Measurements from ENCODE around the gene LMBR1L.

Gene LMBR1L

DNA sequence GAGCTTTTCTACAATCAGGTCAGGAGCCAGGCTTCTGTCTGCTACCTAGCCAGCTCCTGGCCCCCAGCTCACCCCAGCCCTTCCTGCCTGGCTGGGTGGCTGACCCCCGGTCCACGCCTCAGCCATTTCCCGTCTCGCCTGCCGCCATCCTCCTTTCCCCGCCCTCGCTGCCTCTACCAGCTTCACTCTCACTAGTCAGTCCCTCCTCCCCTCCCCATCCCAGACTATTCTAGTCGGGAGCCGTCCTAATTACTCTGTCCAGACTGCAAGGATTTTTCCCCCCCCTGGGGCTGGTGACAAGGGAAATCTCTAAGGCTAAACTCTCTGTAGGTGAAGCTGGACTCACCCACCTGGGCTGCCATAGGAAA is 16.9 kb downstream of the LMBR1L start:
- H3K4ac ChIP-seq (ENCODE audit: low read depth in 1 of 2, low read length in 2 of 2) = no peak overlapping the region
- peak overlapping the region; percentile 16 to 53 for H3K4me3 ChIP-seq (ENCODE audit: insufficient read depth in 1 of 2, low read depth in 1 of 2, low read length in 2 of 2)
- no peak overlapping the region for H3K27ac ChIP-seq (ENCODE audit: low read length, poor library complexity, severe bottlenecking)
- no peak overlapping the region for H2BK5ac ChIP-seq (ENCODE audit: low read depth, low read length, poor library complexity, severe bottlenecking)
- H3K4me1 ChIP-seq (ENCODE audit: control insufficient read depth, insufficient read depth, low read depth, low read length) = peaks cover 33% of the 10 kb centered on the region
- H3K36me3 ChIP-seq (ENCODE audit: control insufficient read depth in 1 of 2, insufficient read depth in 2 of 2, low read depth in 1 of 2, low read length in 2 of 2) = peaks cover 17 to 24% of the 10 kb centered on the region in 2 experiments
- H3K23ac ChIP-seq (ENCODE audit: low read length in 2 of 2) = peak overlapping the region in 1 of 2 experiments; percentile 32
- no peaks in the 10 kb centered on the region for H3K9me3 ChIP-seq (ENCODE audit: control insufficient read depth, low read length)
- no peak overlapping the region for H3K18ac ChIP-seq (ENCODE audit: low read depth in 1 of 2, low read length in 2 of 2)
- peaks cover 66 to 70% of the 10 kb centered on the region in 2 experiments for H3K27me3 ChIP-seq (ENCODE audit: control insufficient read depth in 1 of 2, insufficient read depth in 1 of 2, low read length in 2 of 2)
- H2AK5ac ChIP-seq (ENCODE audit: low read length, severe bottlenecking) = no peak overlapping the region
- H2BK120ac ChIP-seq (ENCODE audit: low read depth, low read length) = no peak overlapping the region
- WGBS = 6% methylated on average over 9 of the region's 9 CpGs
- no peak overlapping the region for H2BK15ac ChIP-seq (ENCODE audit: low read depth, poor library complexity, severe bottlenecking)
- no peak overlapping the region for H2BK12ac ChIP-seq (ENCODE audit: low read length in 2 of 2)
- H2AFZ ChIP-seq (ENCODE audit: low read depth, low read length) = no peak overlapping the region
- no peak overlapping the region for H4K8ac ChIP-seq (ENCODE audit: low read length)
- no peak overlapping the region for H3K9ac ChIP-seq (ENCODE audit: low read length)
- DNase-seq = no peak
- H4K91ac ChIP-seq (ENCODE audit: low read length) = no peak overlapping the region
- no peaks in the 10 kb centered on the region for H3K79me1 ChIP-seq (replicated peaks; ENCODE audit: low read length, poor library complexity, severe bottlenecking)
- no peak overlapping the region for H3K14ac ChIP-seq (ENCODE audit: low read length in 2 of 2)
- peak overlapping the region; percentile 60 for H3K4me2 ChIP-seq (ENCODE audit: low read length, poor library complexity, severe bottlenecking)

DNA sequence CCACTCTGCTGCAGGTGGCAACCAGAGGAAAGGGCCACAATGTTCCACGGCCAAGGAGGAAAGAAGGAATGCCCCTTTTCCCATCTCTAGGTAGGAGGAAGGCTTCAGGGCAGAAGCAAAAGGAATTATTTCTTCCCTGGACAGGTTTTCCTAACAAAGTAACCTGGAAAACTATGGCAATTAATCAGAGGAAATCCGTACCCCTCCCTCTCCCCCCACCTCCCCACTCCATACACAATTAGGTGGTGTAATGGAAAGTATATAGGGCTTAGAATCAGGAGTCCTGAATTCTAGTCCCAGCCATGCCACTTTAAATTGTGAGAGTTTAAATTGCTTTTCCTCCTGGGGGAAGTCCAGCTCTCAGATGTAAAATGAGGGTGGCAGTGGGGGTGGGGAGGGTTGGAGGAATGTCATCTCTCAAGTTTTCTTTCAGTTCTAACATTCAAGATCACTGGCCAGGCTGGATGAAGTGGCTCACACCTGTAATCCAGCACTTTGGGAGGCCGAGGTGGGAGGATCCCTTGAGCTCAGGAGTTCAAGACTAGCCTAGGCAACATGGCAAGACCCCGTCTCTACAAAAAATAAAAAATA is 17.7 kb downstream of the LMBR1L start:
- H3K4me3 ChIP-seq (ENCODE audit: insufficient read depth in 1 of 2, low read depth in 1 of 2, low read length in 2 of 2) = no peak overlapping the region
- peaks cover 13 to 16% of the 10 kb centered on the region in 2 experiments for H3K36me3 ChIP-seq (ENCODE audit: control insufficient read depth in 1 of 2, insufficient read depth in 2 of 2, low read depth in 1 of 2, low read length in 2 of 2)
- H3K18ac ChIP-seq (ENCODE audit: low read depth in 1 of 2, low read length in 2 of 2) = no peak overlapping the region
- H2BK15ac ChIP-seq (ENCODE audit: low read depth, poor library complexity, severe bottlenecking) = no peak overlapping the region
- H3K9ac ChIP-seq (ENCODE audit: low read length) = no peak overlapping the region
- no peaks in the 10 kb centered on the region for H3K79me1 ChIP-seq (replicated peaks; ENCODE audit: low read length, poor library complexity, severe bottlenecking)
- no peak overlapping the region for H3K4ac ChIP-seq (ENCODE audit: low read depth in 1 of 2, low read length in 2 of 2)
- H3K4me1 ChIP-seq (ENCODE audit: control insufficient read depth, insufficient read depth, low read depth, low read length) = peaks cover 38% of the 10 kb centered on the region
- H2AK5ac ChIP-seq (ENCODE audit: low read length, severe bottlenecking) = no peak overlapping the region
- H3K23ac ChIP-seq (ENCODE audit: low read length in 2 of 2) = no peak overlapping the region
- H2BK120ac ChIP-seq (ENCODE audit: low read depth, low read length) = no peak overlapping the region
- H3K14ac ChIP-seq (ENCODE audit: low read length in 2 of 2) = no peak overlapping the region
- H2AFZ ChIP-seq (ENCODE audit: low read depth, low read length) = no peak overlapping the region
- H4K8ac ChIP-seq (ENCODE audit: low read length) = no peak overlapping the region
- H2BK12ac ChIP-seq (ENCODE audit: low read length in 2 of 2) = no peak overlapping the region
- no peak overlapping the region for H2BK5ac ChIP-seq (ENCODE audit: low read depth, low read length, poor library complexity, severe bottlenecking)
- no peak overlapping the region for H3K4me2 ChIP-seq (ENCODE audit: low read length, poor library complexity, severe bottlenecking)
- H3K9me3 ChIP-seq (ENCODE audit: control insufficient read depth, low read length) = no peaks in the 10 kb centered on the region
- no peak for DNase-seq
- H4K91ac ChIP-seq (ENCODE audit: low read length) = no peak overlapping the region
- no peak overlapping the region for H3K27ac ChIP-seq (ENCODE audit: low read length, poor library complexity, severe bottlenecking)
- 53% methylated on average over 1 of the region's 4 CpGs for whole genome bisulfite sequencing
- H3K27me3 ChIP-seq (ENCODE audit: control insufficient read depth in 1 of 2, insufficient read depth in 1 of 2, low read length in 2 of 2) = peaks cover 70 to 74% of the 10 kb centered on the region in 2 experiments

DNA sequence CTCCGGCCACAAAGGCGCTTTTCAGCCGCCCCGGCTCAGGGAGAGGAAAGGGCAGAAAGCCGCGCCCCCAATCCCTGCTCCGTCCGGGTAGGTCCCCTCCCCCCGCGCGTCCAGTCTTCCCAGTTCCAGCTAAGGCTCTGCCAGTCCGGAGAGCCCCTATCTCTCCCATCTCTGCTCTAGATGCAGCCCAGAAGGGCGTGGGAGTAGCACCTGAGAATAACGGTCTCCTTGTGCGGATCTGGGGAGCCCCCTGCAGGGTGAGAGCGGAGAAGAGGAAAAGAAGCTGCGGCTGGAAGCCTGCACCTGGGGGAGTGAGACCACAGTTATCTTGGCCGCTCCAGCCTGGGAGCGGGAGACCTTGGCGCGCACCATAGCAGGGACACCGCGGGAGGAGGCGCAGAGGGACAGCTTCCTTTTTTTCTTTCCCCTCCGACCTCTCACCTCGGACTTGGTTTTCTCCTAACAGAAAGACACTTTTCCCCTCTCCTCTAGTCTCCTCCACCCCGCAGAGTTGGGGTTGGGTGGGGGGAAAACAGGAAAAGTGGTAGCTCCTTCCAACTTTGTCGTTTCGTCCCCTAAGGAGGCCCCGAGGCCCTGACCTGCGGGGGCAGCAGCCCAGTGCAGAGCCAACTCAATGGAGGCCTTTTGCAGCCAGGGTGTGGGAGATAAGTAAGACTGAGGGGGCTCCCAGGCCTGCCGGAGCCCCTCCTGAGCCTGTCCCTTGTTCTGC is 18.4 kb downstream of the LMBR1L start:
- H3K9ac ChIP-seq (ENCODE audit: low read length) = peak overlapping the region; percentile 36
- no peak overlapping the region for H2BK5ac ChIP-seq (ENCODE audit: low read depth, low read length, poor library complexity, severe bottlenecking)
- no peaks in the 10 kb centered on the region for H3K9me3 ChIP-seq (ENCODE audit: control insufficient read depth, low read length)
- H4K91ac ChIP-seq (ENCODE audit: low read length) = no peak overlapping the region
- H3K4me3 ChIP-seq (ENCODE audit: insufficient read depth in 1 of 2, low read depth in 1 of 2, low read length in 2 of 2) = peak overlapping the region in 1 of 2 experiments; percentile 68
- no peak overlapping the region for H2AFZ ChIP-seq (ENCODE audit: low read depth, low read length)
- no peak overlapping the region for H3K27ac ChIP-seq (ENCODE audit: low read length, poor library complexity, severe bottlenecking)
- H2BK15ac ChIP-seq (ENCODE audit: low read depth, poor library complexity, severe bottlenecking) = no peak overlapping the region
- no peak overlapping the region for H2BK12ac ChIP-seq (ENCODE audit: low read length in 2 of 2)
- H3K14ac ChIP-seq (ENCODE audit: low read length in 2 of 2) = no peak overlapping the region
- H3K4me1 ChIP-seq (ENCODE audit: control insufficient read depth, insufficient read depth, low read depth, low read length) = peaks cover 38% of the 10 kb centered on the region
- peak; percentile 59 for DNase-seq
- no peak overlapping the region for H4K8ac ChIP-seq (ENCODE audit: low read length)
- peaks cover 70 to 74% of the 10 kb centered on the region in 2 experiments for H3K27me3 ChIP-seq (ENCODE audit: control insufficient read depth in 1 of 2, insufficient read depth in 1 of 2, low read length in 2 of 2)
- no peak overlapping the region for H2BK120ac ChIP-seq (ENCODE audit: low read depth, low read length)
- no peak overlapping the region for H3K4ac ChIP-seq (ENCODE audit: low read depth in 1 of 2, low read length in 2 of 2)
- H3K23ac ChIP-seq (ENCODE audit: low read length in 2 of 2) = peak overlapping the region in 1 of 2 experiments; percentile 57
- 10% methylated on average over 18 of the region's 32 CpGs for WGBS
- H3K36me3 ChIP-seq (ENCODE audit: control insufficient read depth in 1 of 2, insufficient read depth in 2 of 2, low read depth in 1 of 2, low read length in 2 of 2) = peaks cover 6 to 10% of the 10 kb centered on the region in 2 experiments
- peak overlapping the region; percentile 77 for H3K4me2 ChIP-seq (ENCODE audit: low read length, poor library complexity, severe bottlenecking)
- no peaks in the 10 kb centered on the region for H3K79me1 ChIP-seq (replicated peaks; ENCODE audit: low read length, poor library complexity, severe bottlenecking)
- no peak overlapping the region for H2AK5ac ChIP-seq (ENCODE audit: low read length, severe bottlenecking)
- no peak overlapping the region for H3K18ac ChIP-seq (ENCODE audit: low read depth in 1 of 2, low read length in 2 of 2)

DNA sequence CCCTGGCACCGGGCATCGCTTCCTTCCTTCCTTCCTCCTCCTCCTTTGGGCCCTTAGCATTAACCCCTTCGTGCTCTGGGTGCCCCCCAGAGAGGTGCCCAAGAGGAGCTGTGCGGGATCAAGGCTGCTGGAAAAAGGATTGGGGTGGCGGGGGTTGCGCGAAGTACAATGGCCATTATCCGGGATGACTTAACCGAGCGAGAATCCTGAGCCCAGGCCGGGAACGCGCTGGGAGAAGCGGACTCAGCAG is 18.9 kb downstream of the LMBR1L start:
- 4% methylated on average over 12 of the region's 14 CpGs for WGBS

More for the DNA sequence above, 18.9 kb downstream of the LMBR1L start:
- peaks cover 70 to 77% of the 10 kb centered on the region in 2 experiments for H3K27me3 ChIP-seq (ENCODE audit: control insufficient read depth in 1 of 2, insufficient read depth in 1 of 2, low read length in 2 of 2)
- H2BK120ac ChIP-seq (ENCODE audit: low read depth, low read length) = no peak overlapping the region
- no peak overlapping the region for H2BK5ac ChIP-seq (ENCODE audit: low read depth, low read length, poor library complexity, severe bottlenecking)
- H2AFZ ChIP-seq (ENCODE audit: low read depth, low read length) = no peak overlapping the region
- H4K91ac ChIP-seq (ENCODE audit: low read length) = no peak overlapping the region
- H3K9ac ChIP-seq (ENCODE audit: low read length) = peak overlapping the region; percentile 36
- H3K18ac ChIP-seq (ENCODE audit: low read depth in 1 of 2, low read length in 2 of 2) = no peak overlapping the region
- no peak overlapping the region for H2BK15ac ChIP-seq (ENCODE audit: low read depth, poor library complexity, severe bottlenecking)
- peak overlapping the region in 1 of 2 experiments; percentile 68 for H3K4me3 ChIP-seq (ENCODE audit: insufficient read depth in 1 of 2, low read depth in 1 of 2, low read length in 2 of 2)
- no peak for DNase-seq
- H4K8ac ChIP-seq (ENCODE audit: low read length) = no peak overlapping the region
- H3K23ac ChIP-seq (ENCODE audit: low read length in 2 of 2) = no peak overlapping the region
- no peak overlapping the region for H2AK5ac ChIP-seq (ENCODE audit: low read length, severe bottlenecking)
- H3K4ac ChIP-seq (ENCODE audit: low read depth in 1 of 2, low read length in 2 of 2) = no peak overlapping the region
- no peak overlapping the region for H3K14ac ChIP-seq (ENCODE audit: low read length in 2 of 2)
- no peak overlapping the region for H3K27ac ChIP-seq (ENCODE audit: low read length, poor library complexity, severe bottlenecking)
- no peaks in the 10 kb centered on the region for H3K9me3 ChIP-seq (ENCODE audit: control insufficient read depth, low read length)
- H3K4me2 ChIP-seq (ENCODE audit: low read length, poor library complexity, severe bottlenecking) = peak overlapping the region; percentile 77
- no peak overlapping the region for H2BK12ac ChIP-seq (ENCODE audit: low read length in 2 of 2)
- peaks cover 38% of the 10 kb centered on the region for H3K4me1 ChIP-seq (ENCODE audit: control insufficient read depth, insufficient read depth, low read depth, low read length)
- peaks cover 1 to 5% of the 10 kb centered on the region in 2 experiments for H3K36me3 ChIP-seq (ENCODE audit: control insufficient read depth in 1 of 2, insufficient read depth in 2 of 2, low read depth in 1 of 2, low read length in 2 of 2)
- no peaks in the 10 kb centered on the region for H3K79me1 ChIP-seq (replicated peaks; ENCODE audit: low read length, poor library complexity, severe bottlenecking)
